ENCODE data around the gene CENPU.
"Not testable (repeated sequence)": the region's sequence is repeated elsewhere in the genome, so short reads cannot be mapped to it uniquely, and the experiment has no call there.

The CENPU gene

DNA sequence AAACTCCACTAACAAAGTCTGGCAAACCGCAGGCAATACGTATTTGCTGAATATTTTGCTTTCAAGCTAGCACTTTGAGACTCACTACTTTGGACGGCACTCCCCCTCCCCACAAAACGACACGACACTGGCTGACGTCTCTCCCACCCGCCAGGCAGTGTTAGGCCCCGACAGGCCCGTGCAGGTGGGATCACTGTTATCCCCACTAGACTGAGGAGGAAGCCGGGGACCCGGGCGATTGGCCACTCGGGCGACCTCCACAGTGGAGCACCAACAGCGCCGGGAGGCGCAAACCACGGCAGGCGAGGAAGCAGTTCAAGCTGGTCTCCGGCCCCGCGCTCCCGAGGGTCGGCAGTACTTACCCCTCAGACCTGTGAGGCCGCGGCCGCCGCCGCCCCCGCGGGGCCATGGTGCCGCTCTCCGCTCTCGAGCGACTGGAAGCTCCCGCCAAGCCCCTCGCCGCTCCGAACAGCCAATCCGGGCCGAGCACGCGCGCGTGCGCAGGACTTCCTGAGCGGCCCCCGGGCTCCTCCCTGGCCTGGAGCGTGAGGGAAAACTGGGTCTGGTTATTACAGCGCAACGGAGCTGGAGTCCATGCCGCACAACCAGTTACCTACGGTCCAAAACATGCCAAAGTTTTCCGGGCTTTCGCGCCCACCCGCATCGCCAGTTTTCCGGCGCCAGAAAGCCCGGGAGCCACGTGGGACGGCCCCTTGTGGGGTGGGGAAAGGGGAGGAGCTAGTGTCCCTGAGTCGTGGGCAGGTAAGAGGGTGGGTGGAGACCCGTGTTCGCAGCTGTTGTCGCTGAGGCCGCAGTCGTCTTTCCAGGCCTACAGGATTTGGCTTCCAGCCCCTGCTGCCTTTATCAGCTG, at the start of gene CENPU:
Gene CENPU, minus strand, starts transcription at position 443 of the 871 bp plus-strand sequence. Its CDS starts 34 bp downstream, at position 409.
- Mint-ChIP-seq H3K4me3 (peak within 1 kb of the TSS; percentile 92), H3K9me3 (no peaks in the 10 kb centered on the region), H3K4me1 (peaks cover 14% of the 10 kb centered on the region), H3K27ac (peak within 1 kb of the TSS; percentile 97), H3K27me3 (no peaks in the 10 kb centered on the region), H3K36me3 (no peaks in the 10 kb centered on the region)

DNA sequence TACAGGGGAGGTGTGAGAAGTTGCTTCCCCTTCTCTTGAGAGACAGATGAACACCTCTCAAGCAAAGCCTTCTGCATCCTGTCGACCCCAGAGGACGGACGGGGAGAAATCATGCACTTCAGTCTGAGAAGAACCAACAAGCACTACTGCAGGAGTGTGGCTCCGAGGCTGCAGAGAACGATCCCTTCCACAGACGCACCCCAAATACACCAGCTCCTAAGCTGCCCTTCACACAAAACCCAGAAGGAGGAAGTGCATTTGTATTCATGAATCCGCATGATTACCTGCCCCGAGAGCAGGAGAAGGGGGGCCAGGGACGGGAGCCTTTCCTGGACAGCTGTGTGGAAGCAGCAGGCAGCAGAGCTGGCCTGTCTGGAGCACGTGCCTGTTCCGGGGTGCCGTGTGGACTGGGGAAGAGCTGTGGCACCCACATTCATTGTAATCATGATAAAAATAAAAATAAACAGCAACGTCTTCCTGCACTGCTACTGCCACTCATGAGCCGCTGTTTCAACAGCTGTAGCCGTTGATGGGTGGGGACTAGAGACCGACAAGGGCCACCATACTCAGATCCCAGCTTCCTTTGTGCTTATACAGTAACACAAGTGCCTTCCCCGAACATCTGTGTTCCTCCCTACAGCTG, 49.0 kb upstream of the CENPU start:
- H3K27me3 Mint-ChIP-seq: no peaks in the 10 kb centered on the region
- H3K4me1 Mint-ChIP-seq: peaks cover 11% of the 10 kb centered on the region
- no peak overlapping the region for H3K4me3 Mint-ChIP-seq
- H3K36me3 Mint-ChIP-seq: peaks cover 19% of the 10 kb centered on the region
- no peak overlapping the region for H3K27ac Mint-ChIP-seq
- H3K9me3 Mint-ChIP-seq: no peaks in the 10 kb centered on the region

DNA sequence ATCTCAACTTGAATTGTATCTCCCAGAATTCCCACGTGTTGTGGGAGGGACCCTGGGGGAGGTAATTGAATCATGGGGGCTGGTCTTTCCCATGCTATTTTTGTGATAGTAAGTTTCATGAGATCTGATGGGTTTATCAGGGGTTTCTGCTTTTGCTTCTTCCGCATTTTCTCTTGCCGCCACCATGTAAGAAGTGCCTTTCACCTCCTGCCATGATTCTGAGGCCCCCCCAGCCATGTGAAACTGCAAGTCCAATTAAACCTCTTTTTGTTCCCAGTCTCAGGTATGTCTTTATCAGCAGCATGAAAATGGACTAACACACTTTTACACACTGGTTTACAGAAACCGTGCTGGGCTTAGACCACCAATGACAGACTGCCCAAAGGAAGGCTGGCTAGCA, 45.3 kb upstream of the CENPU start:
- not testable (repeated sequence) for H3K27ac Mint-ChIP-seq, H3K9me3 Mint-ChIP-seq, H3K27me3 Mint-ChIP-seq, H3K4me3 Mint-ChIP-seq
- H3K4me1 Mint-ChIP-seq: peaks cover 11% of the 10 kb centered on the region
- peaks cover 14% of the 10 kb centered on the region for H3K36me3 Mint-ChIP-seq

DNA sequence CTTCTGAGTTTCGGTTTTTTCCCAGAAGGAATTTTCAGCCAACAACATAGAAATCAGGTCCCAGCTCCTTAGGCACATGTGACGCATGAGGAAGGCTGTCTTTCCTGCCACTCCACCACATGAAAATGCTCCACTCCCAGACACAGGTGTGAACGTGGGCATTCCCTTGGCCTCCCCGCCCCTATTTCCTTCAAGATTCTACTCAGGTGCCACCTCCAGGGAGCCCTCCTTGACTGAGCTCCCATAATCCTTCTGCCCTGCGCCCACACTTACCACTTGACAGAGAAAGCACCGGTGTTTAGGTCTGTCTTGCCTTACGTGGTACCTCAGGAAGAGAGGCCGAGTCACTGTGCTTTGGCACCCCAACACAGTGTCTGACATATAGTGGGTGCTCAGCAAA, 44.4 kb upstream of the CENPU start:
- H3K4me3 Mint-ChIP-seq: no peak overlapping the region
- no peak overlapping the region for H3K27ac Mint-ChIP-seq
- H3K9me3 Mint-ChIP-seq: no peaks in the 10 kb centered on the region
- no peaks in the 10 kb centered on the region for H3K27me3 Mint-ChIP-seq
- peaks cover 10% of the 10 kb centered on the region for H3K36me3 Mint-ChIP-seq
- peaks cover 11% of the 10 kb centered on the region for H3K4me1 Mint-ChIP-seq

DNA sequence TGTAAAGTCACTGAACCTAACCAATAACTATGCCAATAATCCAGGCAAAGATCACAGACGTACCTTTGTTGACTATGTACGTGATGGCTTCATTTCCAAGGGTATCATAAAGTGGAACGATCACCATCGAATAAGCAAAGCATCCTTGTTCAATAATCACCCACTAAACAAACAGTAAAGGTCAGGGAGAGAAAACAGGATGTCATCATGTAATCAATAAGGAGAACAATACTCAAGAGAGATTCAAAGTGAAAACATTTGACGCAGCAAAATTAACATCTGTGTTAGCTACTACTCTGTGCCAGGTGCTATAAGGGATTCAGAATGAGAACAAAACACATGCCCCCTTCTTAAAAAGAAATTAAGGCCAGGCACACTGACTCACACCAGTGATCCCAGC, 42.9 kb upstream of the CENPU start:
- no peaks in the 10 kb centered on the region for H3K4me1 Mint-ChIP-seq
- no peak overlapping the region for H3K4me3 Mint-ChIP-seq
- no peaks in the 10 kb centered on the region for H3K27me3 Mint-ChIP-seq
- H3K9me3 Mint-ChIP-seq: no peaks in the 10 kb centered on the region
- peaks cover 8% of the 10 kb centered on the region for H3K36me3 Mint-ChIP-seq
- H3K27ac Mint-ChIP-seq: no peak overlapping the region

DNA sequence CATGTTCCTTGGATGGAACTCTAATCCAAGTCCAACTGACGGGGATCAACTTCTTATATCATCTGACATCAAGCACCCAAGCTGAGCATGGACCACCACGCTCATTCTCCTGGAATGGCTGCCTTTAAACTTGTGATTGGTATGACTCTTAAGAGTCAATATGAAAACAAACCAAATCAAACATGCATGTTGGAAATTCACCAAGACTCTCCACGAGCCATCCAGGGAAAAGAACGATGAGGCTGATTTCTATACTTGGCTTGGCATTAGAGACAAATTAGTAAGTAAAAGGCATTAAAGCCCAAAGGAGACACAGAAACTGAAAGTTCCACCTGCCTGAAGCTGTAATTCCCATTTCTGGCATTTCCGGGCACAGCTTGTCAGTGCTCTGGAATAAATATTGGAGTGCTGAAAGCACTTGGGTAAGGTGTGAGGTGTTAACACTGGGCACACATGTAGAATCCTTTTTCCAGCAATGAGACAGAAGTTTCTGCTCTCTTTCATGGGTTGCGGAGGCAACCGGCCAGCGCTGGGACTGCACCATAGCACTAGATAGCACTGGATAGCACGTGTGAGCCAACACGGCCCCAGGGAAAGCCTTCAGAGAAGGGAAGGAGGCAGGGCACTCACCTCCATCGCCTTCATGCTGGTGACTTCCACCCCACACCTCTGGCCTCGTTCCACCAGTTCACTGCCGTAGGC, 42.1 kb upstream of the CENPU start:
- Mint-ChIP-seq H3K4me1 (no peaks in the 10 kb centered on the region), H3K36me3 (peaks cover 8% of the 10 kb centered on the region), H3K4me3 (no peak overlapping the region), H3K27ac (no peak overlapping the region), H3K27me3 (no peaks in the 10 kb centered on the region), H3K9me3 (no peaks in the 10 kb centered on the region)

DNA sequence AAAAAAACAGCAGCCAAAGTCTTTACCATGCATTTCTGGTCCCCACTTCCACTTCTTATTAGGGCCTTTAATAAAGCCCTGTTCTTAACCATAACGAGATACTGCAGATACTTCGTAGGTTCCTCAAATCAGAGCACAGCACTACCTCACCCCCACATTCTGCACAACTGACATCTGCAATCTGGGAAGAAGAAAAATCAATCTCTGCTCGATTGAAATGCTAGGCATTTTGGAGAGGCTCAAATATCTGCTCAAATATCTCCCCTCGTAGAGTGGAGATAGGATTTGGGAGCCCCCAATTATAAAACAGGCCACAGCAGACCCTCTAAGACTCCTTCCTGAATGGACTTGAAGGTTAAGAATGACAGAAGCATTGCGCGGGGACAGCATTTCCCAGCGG, 40.3 kb upstream of the CENPU start:
- no peaks in the 10 kb centered on the region for H3K4me1 Mint-ChIP-seq
- H3K4me3 Mint-ChIP-seq: no peak overlapping the region
- H3K27ac Mint-ChIP-seq: no peak overlapping the region
- H3K27me3 Mint-ChIP-seq: no peaks in the 10 kb centered on the region
- peaks cover 7% of the 10 kb centered on the region for H3K36me3 Mint-ChIP-seq
- H3K9me3 Mint-ChIP-seq: no peaks in the 10 kb centered on the region

DNA sequence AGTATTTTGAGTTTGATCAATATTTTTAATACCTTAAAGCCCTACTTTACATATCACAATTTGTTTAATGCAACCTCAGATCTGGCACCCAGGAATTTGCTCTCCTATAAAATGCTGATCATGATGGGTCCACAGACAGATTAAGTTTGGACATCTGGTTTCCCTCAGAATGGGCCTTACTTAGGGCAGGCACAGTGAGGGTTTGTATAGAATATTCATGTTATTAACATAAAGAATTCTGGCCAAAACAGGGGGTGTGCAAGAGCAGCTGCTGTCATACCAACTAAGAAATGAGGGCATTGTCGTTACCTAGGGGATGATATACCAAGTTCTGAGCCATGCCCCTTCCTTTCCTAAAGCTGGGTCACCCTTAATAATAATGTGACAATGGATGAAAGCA, 37.5 kb upstream of the CENPU start:
- H3K36me3 Mint-ChIP-seq: peaks cover 8% of the 10 kb centered on the region
- H3K27ac Mint-ChIP-seq: no peak overlapping the region
- no peak overlapping the region for H3K4me3 Mint-ChIP-seq
- no peaks in the 10 kb centered on the region for H3K27me3 Mint-ChIP-seq
- H3K4me1 Mint-ChIP-seq: no peaks in the 10 kb centered on the region
- H3K9me3 Mint-ChIP-seq: no peaks in the 10 kb centered on the region

DNA sequence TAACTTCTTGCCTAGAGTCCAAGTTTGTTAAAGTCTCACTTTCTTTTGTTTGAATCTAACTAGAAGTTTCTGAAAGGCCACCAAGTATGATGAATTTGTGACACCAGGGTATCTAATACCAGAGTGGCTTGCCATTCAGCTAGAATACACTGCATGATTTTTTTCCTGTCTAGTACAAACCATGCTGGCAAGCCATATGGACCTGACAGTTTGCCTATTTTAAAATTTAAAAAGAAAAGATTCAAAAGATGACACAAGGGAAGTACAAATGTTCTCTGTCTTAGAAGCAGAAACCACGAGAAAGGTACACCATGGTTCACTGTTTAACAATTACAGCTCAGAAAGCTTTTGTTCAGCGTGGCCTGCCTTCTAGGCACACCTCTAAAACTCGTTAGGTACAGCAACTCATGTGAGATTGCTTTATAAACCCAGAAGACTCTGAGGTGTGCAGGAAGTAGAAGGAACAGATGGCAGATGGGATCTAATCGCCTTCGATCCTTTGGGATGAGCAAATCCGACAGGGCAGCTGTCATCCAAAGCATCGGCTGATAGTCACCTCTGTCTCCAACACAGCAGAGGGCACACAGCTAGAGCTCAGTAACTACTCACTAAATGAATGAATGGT, 35.4 kb upstream of the CENPU start:
- Mint-ChIP-seq H3K4me3 (no peak overlapping the region), H3K27ac (no peak overlapping the region), H3K4me1 (no peaks in the 10 kb centered on the region), H3K36me3 (peaks cover 14% of the 10 kb centered on the region), H3K9me3 (no peaks in the 10 kb centered on the region), H3K27me3 (no peaks in the 10 kb centered on the region)

DNA sequence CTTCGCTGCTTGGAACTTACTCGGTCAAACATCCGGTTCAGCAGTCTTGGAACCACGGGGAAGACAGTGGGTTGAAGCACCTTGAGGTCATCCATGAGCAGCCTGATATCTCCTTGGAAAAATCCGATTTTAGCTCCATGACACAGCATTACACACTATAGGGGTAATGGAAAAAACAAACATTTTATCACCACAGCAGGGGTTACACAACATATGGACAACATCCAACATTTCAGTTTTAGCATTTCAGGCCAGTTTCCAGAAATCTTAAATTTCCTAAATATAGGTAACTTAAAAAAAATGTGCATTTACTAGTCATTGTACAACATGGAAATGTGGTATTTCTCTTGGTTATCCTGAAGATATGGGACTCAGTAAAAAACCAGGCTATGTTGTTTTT, 34.4 kb upstream of the CENPU start:
- Mint-ChIP-seq H3K27ac (no peak overlapping the region), H3K9me3 (no peaks in the 10 kb centered on the region), H3K4me1 (peaks cover 3% of the 10 kb centered on the region), H3K27me3 (no peaks in the 10 kb centered on the region), H3K4me3 (no peak overlapping the region), H3K36me3 (peaks cover 13% of the 10 kb centered on the region)

- Mint-ChIP-seq H3K4me3 (no peak overlapping the region), H3K27ac (no peak overlapping the region), H3K4me1 (peaks cover 20% of the 10 kb centered on the region)
These were observed 32.5 kb upstream of the CENPU start for GRCh38 chr4:184766446-184766845.

DNA sequence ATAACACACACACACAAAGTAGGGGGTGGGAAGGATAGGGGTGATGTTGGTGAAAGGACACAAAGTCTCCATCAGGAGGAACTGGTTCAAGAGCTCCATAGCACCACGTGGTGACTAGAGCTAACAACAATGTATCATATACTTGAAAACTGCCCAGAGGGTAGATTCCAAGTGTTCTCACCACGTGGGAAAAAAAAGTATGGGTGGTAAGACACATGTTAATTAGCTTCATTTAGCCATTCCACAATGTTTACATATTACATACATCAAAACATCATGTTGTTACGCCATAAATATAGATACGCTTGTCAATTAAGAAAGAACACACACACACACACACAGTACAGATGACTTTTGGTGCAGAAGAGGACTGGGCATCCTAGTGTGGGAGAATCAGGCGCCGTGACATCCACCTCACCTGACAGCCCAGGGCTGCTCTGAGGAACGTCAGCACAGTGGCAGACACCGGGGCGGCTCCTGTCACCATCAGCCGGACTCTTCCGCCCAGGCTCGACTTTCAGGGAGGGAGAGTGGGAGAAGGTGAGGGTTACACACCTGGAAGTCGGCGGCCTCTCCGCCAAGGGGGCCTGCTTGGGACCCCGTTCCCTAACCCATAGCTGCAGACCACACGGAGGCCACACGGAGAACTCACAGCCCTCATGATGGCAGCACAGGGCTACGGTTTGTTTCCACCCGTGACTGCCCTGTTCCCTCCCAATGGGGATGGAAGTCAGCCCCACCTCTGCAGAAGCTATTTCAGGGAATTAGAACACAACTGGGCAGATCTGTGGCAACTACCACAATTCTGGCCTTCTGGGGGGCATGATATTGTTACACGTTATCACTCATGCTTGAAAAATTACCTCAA, 31.8 kb upstream of the CENPU start:
- H3K9me3 Mint-ChIP-seq: no peaks in the 10 kb centered on the region
- peaks cover 20% of the 10 kb centered on the region for H3K4me1 Mint-ChIP-seq
- no peak overlapping the region for H3K27ac Mint-ChIP-seq
- H3K4me3 Mint-ChIP-seq: no peak overlapping the region
- no peaks in the 10 kb centered on the region for H3K27me3 Mint-ChIP-seq
- peaks cover 15% of the 10 kb centered on the region for H3K36me3 Mint-ChIP-seq

More at GRCh38 chr4:184766446-184766845, 32.5 kb upstream of the CENPU start:
- H3K27me3 Mint-ChIP-seq: no peaks in the 10 kb centered on the region
- peaks cover 15% of the 10 kb centered on the region for H3K36me3 Mint-ChIP-seq
- no peaks in the 10 kb centered on the region for H3K9me3 Mint-ChIP-seq

DNA sequence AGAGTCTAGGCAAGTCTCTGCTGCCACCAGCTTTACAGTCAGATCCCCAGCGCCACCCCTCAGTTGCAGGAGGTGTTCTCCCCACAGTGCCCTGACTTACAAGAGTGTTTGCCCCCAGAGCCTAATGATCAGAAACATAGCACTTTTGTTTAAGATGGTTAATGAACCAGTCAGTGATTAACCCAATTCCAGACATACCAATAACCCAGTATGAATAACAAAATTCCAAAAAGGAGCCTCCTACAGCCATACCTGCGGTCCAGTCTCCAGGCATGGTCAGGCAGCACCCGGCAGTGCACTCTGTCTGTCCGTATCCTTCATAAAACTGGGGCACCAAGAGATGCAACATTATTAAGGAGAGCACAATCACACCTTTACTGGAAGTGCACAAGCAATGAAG, 30.7 kb upstream of the CENPU start:
- Mint-ChIP-seq H3K27ac (no peak overlapping the region), H3K4me3 (no peak overlapping the region), H3K27me3 (no peaks in the 10 kb centered on the region), H3K4me1 (peaks cover 20% of the 10 kb centered on the region), H3K36me3 (peaks cover 18% of the 10 kb centered on the region), H3K9me3 (no peaks in the 10 kb centered on the region)

DNA sequence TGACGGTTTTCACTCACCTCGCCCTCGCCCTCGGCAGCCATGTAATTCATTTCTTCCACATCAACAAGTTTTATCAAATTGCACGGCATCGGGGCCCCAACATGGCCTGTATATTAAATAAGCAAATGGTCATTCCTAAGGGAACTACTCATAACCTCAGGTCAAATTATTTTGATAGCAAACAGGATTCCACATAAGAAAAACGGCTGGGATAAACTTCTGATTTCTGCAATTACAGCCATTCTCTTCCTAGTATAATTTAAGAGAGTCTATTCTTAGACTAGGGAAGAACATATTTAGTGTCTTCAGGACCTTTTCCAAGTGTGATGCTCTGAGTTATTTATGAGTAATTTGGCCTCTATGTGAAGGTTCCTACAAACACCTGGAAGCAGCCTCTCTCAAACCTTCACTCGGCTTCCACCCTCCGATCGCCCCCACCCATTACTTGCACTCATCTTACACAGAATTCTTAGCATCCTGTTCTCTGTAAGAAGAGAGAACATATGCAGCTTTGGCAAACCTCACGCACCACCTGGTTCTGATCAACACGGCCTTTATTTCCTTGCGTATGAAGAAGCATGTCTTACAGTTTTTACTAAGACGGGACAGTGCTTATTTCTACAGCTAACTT, 29.4 kb upstream of the CENPU start:
- Mint-ChIP-seq H3K4me3 (no peak overlapping the region), H3K9me3 (no peaks in the 10 kb centered on the region), H3K27me3 (no peaks in the 10 kb centered on the region), H3K4me1 (peaks cover 20% of the 10 kb centered on the region), H3K36me3 (peaks cover 22% of the 10 kb centered on the region), H3K27ac (no peak overlapping the region)

All from activated naive CD4-positive, alpha-beta T cell treated with anti-CD3 and anti-CD28 coated beads, Interleukin-2, amount 50 U/mL, for 24 hours (primary cell).